ENCODE measurements around the gene INSR. TPM values are rescaled to one million over a fixed set of nuclear protein-coding genes. Genes with fewer than 3 reads are reported as not detected.
A peak's percentile ranks its signal among the peaks of the same experiment; 100 is the strongest.

INSR gene
- total RNA-seq, 3 donors from 2014 or later = 1.3 to 2.3 (median 1.6) TPM

DNA sequence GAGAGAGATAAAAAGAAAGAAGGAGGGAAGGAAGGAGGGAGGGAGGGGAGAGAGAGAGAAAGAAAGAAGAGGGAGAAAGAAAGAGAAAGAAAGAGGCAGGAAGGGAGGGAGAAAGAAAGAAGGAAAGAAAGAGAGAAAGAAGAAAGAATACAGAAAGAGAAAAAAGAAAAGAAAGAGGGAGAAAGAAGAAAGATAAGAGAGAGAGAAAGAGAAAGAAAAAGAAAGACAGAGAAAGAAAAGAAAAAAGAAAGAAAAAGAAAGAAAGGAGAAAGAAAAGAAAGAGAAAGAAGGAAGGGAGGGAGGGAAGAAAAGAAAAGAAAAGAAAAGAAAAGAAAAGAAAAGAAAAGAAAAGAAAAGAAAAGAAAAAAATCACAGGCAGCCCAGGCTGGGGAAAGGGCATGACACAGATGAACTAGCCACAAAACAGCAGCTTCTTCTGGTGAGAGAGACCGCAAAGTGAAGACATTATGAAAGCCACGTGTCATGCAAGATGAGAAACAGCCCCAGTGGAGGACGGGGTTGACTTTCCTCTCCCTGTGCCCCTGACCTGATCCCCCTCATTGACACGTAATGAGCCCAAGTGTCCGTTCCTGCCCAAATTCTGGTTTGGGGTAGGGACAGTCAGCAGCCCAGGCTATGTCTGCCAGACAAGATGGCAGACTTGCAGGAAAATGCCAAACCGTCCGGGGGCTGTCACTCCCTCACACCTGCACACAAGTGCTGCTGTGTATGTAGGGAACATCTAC, 102.1 kb downstream of the INSR start:
- H3K27me3 Mint-ChIP-seq (ENCODE audit: low read depth) = no peaks in the 10 kb centered on the region
- ATAC-seq (peak; percentile 60 to 67), DNase-seq (peak; percentile 27)
- H3K36me3 Mint-ChIP-seq (ENCODE audit: insufficient read depth) = no peaks in the 10 kb centered on the region
- H3K9me3 Mint-ChIP-seq = no peaks in the 10 kb centered on the region
- H3K4me3 Mint-ChIP-seq = peak overlapping the region; percentile 48
- peaks cover 26% of the 10 kb centered on the region for H3K4me1 Mint-ChIP-seq (ENCODE audit: low read depth)

DNA sequence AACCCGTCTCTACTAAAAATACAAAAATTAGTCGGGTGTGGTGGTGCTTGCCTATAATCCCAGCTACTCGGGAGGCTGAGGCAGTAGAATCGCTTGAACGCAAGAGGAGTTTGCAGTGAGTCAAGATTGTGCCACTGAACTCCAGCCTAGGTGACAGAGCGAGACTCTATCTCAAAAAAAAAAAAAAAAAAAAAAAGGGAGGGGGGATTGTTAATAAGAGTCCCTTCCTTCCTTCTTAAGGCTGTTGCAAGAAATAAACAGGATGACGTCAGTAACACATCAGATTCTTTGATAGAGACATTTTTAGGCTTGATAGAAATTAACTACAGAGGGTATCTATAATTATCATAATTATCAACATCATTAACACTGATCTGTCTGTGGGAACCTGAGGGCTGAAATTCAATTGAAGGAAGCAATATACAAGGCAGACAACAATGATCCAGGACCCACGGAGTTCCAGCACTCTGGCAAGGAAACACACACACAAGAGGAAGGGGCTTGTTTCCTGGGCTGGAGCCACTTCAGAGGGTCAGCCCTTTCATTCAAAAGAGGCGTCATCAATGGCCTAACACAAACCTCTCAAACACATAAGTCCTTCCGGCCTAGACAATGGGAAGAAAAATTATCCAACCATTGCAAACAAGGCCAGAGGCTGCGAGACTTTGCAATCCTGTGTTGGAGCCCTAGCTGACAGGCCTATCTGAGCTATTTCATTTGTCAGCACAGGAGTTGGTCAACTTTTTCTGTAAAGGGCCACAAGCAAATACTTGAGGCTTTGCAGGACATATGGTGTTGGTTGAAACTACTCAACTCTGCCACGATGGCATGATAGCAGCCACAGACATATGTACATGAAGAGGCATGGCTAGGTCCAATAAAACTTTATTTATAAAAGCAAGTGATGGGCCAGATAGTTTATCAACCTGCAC, 105.2 kb downstream of the INSR start:
- ATAC-seq (no peak), DNase-seq (no peak)
- Mint-ChIP-seq H3K27me3 (ENCODE audit: low read depth) (no peaks in the 10 kb centered on the region), H3K4me3 (no peak overlapping the region), H3K36me3 (ENCODE audit: insufficient read depth) (no peaks in the 10 kb centered on the region), H3K4me1 (ENCODE audit: low read depth) (peaks cover 32% of the 10 kb centered on the region), H3K9me3 (no peaks in the 10 kb centered on the region)

DNA sequence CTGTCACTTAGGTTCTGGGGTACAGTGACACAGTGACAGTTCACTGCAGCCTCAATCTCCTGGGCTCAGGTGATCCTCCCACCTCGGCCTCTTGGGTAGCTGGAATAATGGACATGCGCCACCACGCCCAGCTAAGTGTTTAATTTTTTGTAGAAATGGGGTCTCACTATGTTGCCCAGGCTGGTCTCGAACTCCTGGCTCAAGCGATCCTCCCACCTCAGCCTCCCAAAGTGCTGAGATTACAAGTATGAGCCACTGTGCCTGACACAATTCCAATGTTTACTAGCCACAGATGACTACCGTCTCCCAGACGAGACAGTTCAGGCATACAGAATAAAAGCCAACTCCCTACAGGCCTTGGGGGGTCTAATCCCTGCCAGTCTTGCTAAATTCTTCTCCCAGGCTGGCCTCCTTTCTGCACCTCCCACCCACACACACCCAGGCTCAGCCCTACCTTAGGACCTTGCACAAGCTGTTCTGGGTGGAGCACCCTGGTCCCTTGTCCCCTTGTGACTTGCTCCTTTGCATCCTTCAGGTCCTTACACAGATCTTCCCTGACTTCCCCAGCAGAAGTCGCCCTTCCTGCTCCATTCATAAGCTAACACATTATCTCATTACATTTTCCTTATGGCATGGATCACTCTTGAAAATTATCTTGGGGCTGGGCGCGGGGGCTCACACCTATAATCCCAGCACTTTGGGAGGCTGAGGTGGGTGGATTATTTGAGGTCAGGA, 106.4 kb downstream of the INSR start:
- H3K9me3 Mint-ChIP-seq = no peaks in the 10 kb centered on the region
- no peak overlapping the region for H3K4me3 Mint-ChIP-seq
- no peak for ATAC-seq
- H3K4me1 Mint-ChIP-seq (ENCODE audit: low read depth) = peaks cover 39% of the 10 kb centered on the region
- no peaks in the 10 kb centered on the region for H3K36me3 Mint-ChIP-seq (ENCODE audit: insufficient read depth)
- no peaks in the 10 kb centered on the region for H3K27me3 Mint-ChIP-seq (ENCODE audit: low read depth)
- no peak for DNase-seq

DNA sequence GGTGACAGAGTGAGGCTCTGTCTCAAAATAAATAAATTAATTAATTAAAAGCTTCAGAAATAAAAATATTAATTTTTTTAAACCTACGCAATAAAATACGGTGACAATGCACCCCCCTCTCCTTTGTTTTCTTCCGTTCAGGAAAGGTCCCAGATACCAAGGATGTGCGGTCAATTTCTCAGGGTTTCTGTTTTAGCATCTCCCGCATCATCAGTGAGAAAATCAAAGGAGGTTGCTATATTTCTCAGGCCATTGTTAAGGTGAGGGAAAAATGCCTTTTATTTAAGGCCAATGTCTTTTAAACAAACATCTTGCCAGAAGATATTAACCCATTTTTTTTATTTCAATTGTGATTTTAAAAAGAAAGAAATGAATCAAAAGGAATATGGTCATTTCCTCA, 111.7 kb downstream of the INSR start:
- ATAC-seq = no peak
- no peak overlapping the region for H3K4me3 Mint-ChIP-seq
- H3K36me3 Mint-ChIP-seq (ENCODE audit: insufficient read depth) = no peaks in the 10 kb centered on the region
- no peaks in the 10 kb centered on the region for H3K9me3 Mint-ChIP-seq
- no peak for DNase-seq
- H3K27me3 Mint-ChIP-seq (ENCODE audit: low read depth) = no peaks in the 10 kb centered on the region
- peaks cover 34% of the 10 kb centered on the region for H3K4me1 Mint-ChIP-seq (ENCODE audit: low read depth)

DNA sequence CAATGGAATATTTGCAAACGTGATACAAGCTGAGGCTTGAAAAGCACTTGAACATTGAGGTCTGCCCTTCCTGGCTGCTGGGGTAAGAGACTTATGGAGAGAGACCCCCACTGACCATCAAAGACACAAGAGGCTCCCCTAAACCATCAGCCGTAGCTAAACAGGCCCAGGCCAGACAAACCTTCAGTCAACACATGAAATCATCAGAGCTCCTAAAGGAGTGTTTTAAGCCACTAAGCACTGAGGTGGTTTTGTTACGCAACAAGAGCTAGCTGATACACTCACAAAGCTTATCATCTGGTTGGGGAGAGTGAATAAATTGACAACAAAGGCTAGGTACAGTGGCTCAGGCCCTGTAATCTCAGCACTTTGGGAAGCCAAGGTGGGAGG, 114.3 kb downstream of the INSR start:
- ATAC-seq (no peak), DNase-seq (no peak)
- H3K36me3 Mint-ChIP-seq (ENCODE audit: insufficient read depth) = no peaks in the 10 kb centered on the region
- H3K4me3 Mint-ChIP-seq = no peak overlapping the region
- H3K9me3 Mint-ChIP-seq = no peaks in the 10 kb centered on the region
- peaks cover 23% of the 10 kb centered on the region for H3K4me1 Mint-ChIP-seq (ENCODE audit: low read depth)
- peaks cover 2% of the 10 kb centered on the region for H3K27me3 Mint-ChIP-seq (ENCODE audit: low read depth)

DNA sequence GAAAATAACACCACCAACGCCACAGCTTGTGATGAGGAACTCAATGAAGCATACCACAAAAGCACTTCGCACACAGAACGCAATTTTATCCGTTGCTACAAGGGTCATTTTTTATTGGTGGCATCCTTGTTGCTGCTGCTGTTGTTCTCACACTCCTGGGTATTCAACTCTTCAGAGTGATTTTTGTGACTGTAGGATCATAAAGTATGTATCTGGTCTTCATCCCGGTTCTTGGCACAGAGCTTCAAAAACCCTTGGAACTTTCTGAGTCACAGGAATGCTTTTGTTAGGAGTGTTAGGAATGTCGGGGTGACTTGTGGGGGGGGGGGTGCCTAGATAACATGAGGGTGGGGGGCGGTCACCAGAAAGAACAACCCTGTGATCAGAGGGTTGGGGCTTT, 116.3 kb downstream of the INSR start:
- ATAC-seq (no peak), DNase-seq (no peak)
- H3K9me3 Mint-ChIP-seq = no peaks in the 10 kb centered on the region
- H3K4me1 Mint-ChIP-seq (ENCODE audit: low read depth) = peaks cover 17% of the 10 kb centered on the region
- no peaks in the 10 kb centered on the region for H3K36me3 Mint-ChIP-seq (ENCODE audit: insufficient read depth)
- peaks cover 2% of the 10 kb centered on the region for H3K27me3 Mint-ChIP-seq (ENCODE audit: low read depth)
- H3K4me3 Mint-ChIP-seq = no peak overlapping the region

DNA sequence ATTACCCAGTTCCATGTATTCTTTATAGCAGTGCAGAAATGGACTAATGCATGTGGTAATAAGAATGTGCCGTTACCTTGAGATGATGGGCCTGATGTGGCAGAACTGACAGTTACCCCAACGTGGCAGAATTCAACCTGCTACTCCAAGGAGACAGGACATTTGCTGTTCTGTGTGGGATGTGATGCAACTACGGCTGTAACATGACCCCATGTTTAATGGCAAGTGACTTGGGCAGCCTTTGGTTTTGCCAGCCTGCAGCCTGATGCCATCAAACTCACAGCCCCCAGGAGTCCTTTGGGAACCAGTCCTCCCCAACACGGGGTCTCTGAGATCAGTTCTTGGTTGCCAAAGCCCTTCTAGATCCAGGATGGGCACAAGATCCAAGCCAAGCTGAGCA, 117.4 kb downstream of the INSR start:
- ATAC-seq (no peak), DNase-seq (no peak)
- H3K36me3 Mint-ChIP-seq (ENCODE audit: insufficient read depth) = no peaks in the 10 kb centered on the region
- H3K9me3 Mint-ChIP-seq = no peaks in the 10 kb centered on the region
- peaks cover 13% of the 10 kb centered on the region for H3K4me1 Mint-ChIP-seq (ENCODE audit: low read depth)
- no peak overlapping the region for H3K4me3 Mint-ChIP-seq
- H3K27me3 Mint-ChIP-seq (ENCODE audit: low read depth) = peaks cover 2% of the 10 kb centered on the region

DNA sequence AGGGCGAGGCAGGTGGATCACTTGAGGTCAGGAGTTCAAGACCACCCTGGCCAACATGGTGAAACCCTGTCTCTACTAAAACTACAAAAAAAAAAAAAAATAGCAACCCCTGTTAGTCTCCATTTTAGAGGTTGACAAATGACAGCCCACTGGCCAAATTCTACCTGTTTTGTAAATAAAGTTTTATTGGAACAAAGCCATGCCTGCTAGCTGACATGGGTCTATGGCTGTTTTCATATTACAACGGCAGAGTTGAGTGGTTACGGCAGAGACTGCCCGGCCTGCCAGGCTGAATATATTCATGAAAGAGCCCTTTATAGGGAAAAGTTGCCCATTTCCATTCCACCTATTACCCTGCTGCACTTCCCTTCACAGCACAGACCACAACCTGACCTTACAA, 121.4 kb downstream of the INSR start:
- ATAC-seq = no peak
- H3K4me3 Mint-ChIP-seq = no peak overlapping the region
- H3K4me1 Mint-ChIP-seq (ENCODE audit: low read depth) = no peaks in the 10 kb centered on the region
- no peaks in the 10 kb centered on the region for H3K9me3 Mint-ChIP-seq
- peaks cover 2% of the 10 kb centered on the region for H3K27me3 Mint-ChIP-seq (ENCODE audit: low read depth)
- no peak for DNase-seq
- H3K36me3 Mint-ChIP-seq (ENCODE audit: insufficient read depth) = no peaks in the 10 kb centered on the region

DNA sequence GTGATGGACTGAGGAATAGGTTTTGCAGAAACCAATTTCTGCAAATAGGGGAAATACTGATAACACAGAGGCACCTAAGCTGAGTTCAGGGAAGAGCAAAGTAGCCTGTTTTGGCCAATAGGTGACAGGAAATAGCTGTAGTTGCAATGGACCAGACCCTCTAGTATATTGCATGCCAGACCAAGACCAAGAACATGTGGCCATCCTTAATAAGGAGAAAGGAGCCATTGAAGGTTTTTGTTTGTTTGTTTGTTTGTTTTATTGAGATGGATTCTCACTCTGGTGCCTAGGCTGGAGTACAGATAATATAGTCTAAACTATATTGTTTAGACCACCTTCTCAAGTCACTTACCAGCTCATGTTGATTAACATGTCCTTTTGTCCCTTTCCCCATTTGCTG, 123.2 kb downstream of the INSR start:
- no peak overlapping the region for H3K4me3 Mint-ChIP-seq
- no peaks in the 10 kb centered on the region for H3K4me1 Mint-ChIP-seq (ENCODE audit: low read depth)
- H3K27me3 Mint-ChIP-seq (ENCODE audit: low read depth) = peaks cover 2% of the 10 kb centered on the region
- no peaks in the 10 kb centered on the region for H3K9me3 Mint-ChIP-seq
- H3K36me3 Mint-ChIP-seq (ENCODE audit: insufficient read depth) = no peaks in the 10 kb centered on the region
- DNase-seq = no peak
- ATAC-seq = no peak

DNA sequence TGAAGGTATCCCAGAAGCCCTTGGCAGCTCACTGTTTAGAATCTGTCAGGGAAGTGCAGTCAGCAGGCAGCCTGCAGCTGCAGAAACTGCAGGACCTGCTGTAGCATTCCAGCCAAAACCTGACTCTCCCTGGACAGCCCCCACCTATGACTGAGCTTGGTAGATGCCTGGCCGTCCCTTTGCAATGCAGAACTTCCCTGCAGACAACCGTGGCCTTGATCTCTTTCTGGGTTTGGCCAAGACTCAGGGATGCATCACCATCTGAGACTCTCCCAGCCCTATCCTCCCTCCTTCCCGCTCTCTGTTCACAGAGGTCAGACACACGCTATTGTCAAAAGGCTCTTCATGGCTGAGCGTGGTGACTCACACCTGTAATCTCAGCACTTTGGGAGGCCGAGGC, 125.3 kb downstream of the INSR start:
- no peaks in the 10 kb centered on the region for H3K4me1 Mint-ChIP-seq (ENCODE audit: low read depth)
- no peaks in the 10 kb centered on the region for H3K9me3 Mint-ChIP-seq

DNA sequence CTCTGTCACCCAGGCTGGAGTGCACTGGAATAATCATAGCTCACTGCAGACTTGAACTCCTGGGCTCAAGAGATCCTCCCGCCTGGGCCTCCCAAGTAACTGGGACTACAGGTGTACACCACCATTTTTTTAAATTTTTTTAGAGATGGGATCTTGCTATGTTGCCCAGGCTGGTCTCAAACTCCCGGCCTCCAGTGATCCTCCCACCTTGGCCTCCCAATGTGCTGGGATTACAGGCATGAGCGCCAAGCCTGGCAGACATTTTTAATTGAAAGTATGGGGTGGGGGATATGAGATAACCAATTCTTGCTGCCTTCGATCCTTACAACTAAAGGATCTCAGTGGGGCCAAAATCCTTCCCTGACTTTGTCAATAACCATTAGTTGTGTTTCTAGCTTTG, 132.9 kb downstream of the INSR start:
- DNase-seq = no peak
- Mint-ChIP-seq H3K36me3 (ENCODE audit: insufficient read depth) (no peaks in the 10 kb centered on the region), H3K4me3 (no peak overlapping the region), H3K9me3 (no peaks in the 10 kb centered on the region), H3K27me3 (ENCODE audit: low read depth) (no peaks in the 10 kb centered on the region), H3K4me1 (ENCODE audit: low read depth) (no peaks in the 10 kb centered on the region)
- ATAC-seq = no peak

More for the DNA sequence above, 125.3 kb downstream of the INSR start:
- Mint-ChIP-seq H3K27me3 (ENCODE audit: low read depth) (no peaks in the 10 kb centered on the region), H3K4me3 (no peak overlapping the region), H3K36me3 (ENCODE audit: insufficient read depth) (no peaks in the 10 kb centered on the region)
- DNase-seq (no peak), ATAC-seq (no peak)

DNA sequence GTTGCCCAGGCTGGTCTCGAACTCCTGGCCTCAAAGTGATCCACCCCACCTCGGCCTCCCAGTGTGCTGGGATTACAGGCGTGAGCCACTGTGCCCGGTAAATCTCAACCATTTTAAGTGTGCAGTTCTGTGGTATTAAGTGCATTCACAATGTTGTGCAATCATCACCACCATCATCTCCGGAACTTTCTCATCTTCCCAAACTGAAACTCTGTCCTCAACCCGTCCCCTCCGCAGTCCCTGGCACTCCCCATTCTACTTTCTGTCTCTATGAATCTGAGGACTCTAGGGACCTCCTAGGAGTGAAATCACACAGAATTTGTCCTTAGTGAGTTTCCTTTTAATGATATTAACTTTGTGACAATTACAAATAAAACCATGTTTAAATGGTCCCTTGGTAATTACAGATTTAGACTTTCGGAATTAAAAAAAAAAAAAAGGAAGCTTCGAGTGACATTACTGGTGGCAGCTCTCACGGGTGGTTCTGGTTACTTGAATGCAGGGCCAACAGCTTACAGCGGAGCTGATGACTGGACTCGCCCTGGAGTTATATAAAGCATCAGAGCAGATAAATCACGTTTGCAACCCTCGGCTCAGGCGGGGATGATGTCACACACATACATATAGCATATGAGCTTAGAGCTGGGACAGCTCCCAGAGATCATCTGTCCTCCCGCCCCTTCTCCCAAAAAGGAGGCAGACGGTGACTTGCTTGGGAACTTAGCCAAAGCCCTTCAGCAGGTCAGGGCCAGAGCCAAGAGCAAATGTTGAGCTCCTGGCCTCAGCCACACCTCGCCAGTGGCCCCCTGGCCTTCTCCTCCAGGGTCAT, 134.9 kb downstream of the INSR start:
- Mint-ChIP-seq H3K4me1 (ENCODE audit: low read depth) (no peaks in the 10 kb centered on the region), H3K36me3 (ENCODE audit: insufficient read depth) (no peaks in the 10 kb centered on the region), H3K27me3 (ENCODE audit: low read depth) (peaks cover 2% of the 10 kb centered on the region), H3K4me3 (no peak overlapping the region), H3K9me3 (no peaks in the 10 kb centered on the region)
- ATAC-seq (no peak), DNase-seq (no peak)

DNA sequence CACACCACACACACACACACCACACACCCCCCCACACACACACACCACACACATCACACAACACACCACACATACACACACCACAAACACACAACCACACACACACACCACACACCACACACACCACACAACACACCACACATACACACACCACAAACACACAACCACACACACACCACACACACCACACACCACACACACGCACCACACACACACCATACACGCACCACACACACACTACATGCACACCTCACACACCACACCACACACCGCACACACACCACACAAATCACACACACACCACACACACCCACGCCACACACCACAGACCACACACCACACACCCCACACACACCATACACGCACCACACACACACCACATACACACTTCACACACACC, 141.2 kb downstream of the INSR start:
- no peak for DNase-seq

DNA sequence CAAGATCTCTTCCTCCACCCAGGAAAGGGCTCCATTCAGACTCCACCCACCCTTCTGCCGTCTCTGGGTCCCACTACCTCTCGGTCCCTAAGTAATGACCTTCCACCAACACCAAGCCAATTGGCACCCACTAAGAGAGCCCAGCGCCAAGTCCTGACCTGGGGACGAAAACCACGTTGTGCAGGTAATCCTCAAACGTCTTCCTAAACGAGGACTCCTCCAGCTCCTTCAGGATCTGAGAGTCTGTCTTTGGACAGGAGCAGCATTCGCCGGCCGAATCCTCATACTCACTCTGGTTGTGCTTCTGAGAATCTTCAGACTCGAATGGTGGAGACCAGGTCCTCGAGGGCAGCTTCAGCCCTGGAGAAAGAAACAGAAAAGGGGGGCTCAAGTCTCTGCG, 141.6 kb downstream of the INSR start:
- Mint-ChIP-seq H3K27me3 (ENCODE audit: low read depth) (peaks cover 2% of the 10 kb centered on the region), H3K9me3 (no peaks in the 10 kb centered on the region), H3K4me3 (no peak overlapping the region), H3K4me1 (ENCODE audit: low read depth) (no peaks in the 10 kb centered on the region), H3K36me3 (ENCODE audit: insufficient read depth) (no peaks in the 10 kb centered on the region)
- ATAC-seq = no peak
- no peak for DNase-seq

More for the DNA sequence above, 141.2 kb downstream of the INSR start:
- Mint-ChIP-seq H3K4me3 (no peak overlapping the region), H3K4me1 (ENCODE audit: low read depth) (no peaks in the 10 kb centered on the region), H3K9me3 (no peaks in the 10 kb centered on the region), H3K27me3 (ENCODE audit: low read depth) (peaks cover 2% of the 10 kb centered on the region), H3K36me3 (ENCODE audit: insufficient read depth) (no peaks in the 10 kb centered on the region)
- no peak for ATAC-seq

All from activated T-cell treated with anti-CD3 and anti-CD28 coated beads, Interleukin-2, amount 50 U/mL, for 4 hours (primary cell).